Medulla oblongata (tissue), 1 donor: ENCODE results near the gene ATP1A3.
A peak's percentile ranks its signal among the peaks of the same experiment; 100 is the strongest.
"Not testable (repeated sequence)": the region's sequence is repeated elsewhere in the genome, so short reads cannot be mapped to it uniquely, and the experiment has no call there.

ENCODE experiments used
- DNase-seq: peaks from one replicate; pipeline ENCODE4 v3.0.0-alpha.2; 2015; ENCODE audit errors: extremely low spot score

Gene ATP1A3

DNA sequence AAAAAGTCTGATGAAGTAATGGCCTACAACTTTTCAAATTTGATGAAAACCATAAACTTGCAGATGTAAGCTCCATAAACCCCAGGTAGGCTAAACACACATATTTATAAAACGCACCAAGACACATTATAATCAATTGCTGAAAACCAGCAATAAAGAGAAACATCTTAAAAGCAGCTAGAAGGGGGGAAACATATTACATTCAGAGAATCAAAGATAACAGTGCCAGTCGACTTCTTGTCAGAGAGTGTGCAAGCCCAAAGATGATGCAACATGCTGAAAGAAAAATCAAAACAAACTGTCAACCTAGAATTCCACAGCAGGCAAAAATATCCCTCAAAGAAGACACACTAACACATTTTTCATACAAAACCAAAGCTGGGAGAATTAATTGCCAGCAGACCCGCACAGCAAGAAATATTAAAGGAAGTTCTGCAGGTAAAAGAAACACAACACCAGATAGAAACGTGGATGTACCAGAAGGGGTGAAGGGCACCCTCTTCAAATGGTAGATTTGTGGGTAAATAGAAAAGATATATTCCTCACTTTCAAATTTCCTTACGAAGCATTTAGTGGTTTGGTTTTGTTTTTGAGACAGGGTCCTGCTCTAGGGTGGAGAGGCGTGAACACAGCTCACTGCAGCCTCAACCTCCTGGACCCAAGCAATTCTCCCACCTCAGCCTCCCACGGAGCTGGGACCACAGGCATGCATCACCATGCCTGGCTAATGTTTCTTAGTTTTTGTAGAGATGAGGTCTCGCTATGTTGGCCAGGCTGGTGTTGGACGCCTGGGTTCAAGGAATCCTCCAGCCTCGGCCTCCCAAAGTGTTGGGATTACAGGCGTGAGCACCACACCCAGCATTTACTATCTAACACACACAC lies 16.5 kb upstream of the ATP1A3 start:
- DNase-seq = no peak

DNA sequence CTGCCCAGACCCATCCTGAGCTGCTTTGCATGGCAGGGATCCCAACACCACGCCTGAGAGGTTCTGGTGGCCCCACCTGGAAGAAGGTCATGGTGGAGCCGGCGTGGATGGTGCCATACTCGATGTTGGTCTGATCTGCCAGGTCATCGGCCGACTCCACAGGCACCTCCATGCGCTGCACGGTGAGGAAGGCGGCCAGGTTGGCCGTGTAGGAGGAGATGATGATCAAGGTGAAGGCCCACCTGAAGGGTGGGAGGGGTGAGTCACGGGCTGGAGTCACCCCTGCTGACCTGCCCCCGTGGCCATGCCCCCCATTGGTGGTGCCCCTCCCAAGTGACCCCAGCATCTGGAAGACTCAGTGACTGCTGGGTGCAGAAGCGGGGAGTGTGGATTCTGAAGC lies 12.5 kb upstream of the ATP1A3 start:
- no peak for DNase-seq

DNA sequence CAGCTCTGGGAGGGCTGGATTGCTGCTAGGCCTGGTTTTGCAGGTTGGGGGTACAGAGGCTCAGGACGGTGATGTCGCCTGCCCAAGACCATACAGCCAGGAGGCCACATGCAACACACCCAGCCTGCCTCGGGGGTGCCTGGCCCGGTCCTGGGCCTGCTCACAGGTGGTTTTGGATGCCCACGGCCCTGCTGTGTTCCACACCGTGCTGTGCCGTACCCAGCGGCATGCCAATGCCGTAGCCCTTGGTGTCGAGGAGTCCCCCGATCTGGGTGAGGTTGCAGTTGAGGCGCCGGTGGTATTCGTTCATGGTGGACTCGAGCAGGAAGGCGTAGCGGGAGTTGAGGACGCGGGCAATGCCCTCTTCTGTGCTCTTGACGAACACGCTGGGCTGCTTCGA lies 11.5 kb upstream of the ATP1A3 start:
- no peak for DNase-seq

DNA sequence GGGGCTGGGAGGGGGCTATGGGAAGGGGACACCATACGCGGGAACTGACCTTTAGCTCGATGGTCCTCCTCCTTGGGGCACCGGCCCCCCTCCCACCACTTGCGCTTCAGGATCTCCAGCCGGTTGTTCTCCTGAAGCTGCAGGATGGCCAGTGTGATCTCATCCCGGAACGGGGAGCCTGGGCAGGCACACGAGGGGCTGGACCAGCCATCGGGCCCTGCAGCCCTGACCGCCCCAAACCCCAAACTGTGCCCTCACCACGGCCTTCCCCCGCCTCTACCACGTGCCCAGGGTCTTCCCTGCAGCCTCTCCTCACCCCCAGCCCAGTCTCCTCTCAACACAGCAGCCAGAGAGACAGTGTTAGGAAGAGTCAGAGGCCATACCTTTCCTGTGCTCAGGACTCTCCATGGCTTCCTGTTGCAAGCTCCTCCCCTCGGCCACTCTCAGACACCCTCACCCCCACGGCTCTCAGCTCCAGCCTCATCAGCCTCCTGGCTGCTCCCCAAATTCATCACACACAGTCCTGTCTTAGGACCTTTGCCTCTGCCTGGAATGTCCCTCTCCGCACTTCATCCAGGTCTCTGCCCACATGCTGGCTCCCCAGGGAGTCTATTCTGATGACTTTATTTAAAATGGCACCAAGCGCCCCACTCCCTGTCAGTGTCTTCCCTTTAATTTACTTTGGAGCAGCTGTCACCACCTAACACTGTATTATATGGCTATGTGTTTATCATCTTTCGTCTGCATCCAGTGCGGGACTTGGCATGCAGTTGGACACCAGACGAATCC lies 9.7 kb upstream of the ATP1A3 start:
- DNase-seq = no peak

DNA sequence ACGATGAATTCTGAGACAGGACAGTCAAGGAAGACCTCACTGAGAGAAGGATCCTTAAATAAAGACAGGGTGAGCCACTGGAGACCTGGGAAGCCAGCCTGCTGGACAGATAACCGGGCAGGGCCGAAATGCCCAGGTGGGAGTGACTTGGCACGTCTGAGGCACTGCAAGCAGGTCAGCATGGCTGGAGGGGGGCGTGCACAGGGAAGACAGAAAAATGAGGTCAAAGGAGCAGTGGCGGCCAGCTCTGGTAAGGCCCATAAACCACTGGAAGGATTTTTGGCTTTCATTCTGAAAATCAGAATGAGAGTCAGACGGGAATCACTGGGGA lies 5.8 kb upstream of the ATP1A3 start:
- DNase-seq = no peak

DNA sequence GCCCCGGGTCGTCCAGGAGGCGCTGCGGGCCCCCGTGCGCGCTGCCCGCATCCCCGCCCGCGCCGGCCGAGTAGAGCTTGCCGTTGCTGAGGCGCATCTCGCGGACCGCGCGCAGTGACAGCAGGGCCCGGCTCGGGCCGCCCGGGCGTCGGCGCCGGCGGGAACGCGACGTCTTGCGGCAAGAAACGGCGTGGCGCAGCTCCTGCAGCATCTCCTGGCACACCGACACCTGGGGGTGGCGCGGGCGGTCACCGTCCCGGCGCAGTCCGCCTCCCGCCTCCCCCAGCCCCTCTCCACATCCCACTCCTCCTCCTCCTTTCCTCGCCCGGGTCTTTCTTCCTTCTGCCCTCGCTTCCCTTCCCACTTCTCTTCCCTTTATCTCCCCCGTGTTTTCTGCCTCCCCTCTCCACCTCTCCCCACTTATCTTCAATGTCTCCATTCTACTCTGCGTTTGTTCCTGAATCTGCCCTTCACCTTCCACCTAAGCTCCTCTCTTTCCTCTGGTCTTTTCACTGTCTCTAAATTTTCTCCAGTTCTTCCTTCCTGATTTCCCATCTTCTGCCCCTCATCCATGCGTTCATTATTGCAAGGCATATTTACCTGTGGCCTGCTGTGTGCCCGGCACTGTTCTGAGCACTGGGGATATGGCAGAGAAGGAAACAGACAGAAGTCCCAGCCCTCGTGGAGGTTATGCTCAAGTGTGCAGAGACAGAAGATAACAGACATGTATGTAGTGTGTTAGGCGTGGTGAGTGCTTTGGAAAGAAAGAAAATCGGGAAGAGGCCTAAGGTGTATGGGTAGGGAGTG lies 5.2 kb upstream of the ATP1A3 start:
- no peak for DNase-seq

DNA sequence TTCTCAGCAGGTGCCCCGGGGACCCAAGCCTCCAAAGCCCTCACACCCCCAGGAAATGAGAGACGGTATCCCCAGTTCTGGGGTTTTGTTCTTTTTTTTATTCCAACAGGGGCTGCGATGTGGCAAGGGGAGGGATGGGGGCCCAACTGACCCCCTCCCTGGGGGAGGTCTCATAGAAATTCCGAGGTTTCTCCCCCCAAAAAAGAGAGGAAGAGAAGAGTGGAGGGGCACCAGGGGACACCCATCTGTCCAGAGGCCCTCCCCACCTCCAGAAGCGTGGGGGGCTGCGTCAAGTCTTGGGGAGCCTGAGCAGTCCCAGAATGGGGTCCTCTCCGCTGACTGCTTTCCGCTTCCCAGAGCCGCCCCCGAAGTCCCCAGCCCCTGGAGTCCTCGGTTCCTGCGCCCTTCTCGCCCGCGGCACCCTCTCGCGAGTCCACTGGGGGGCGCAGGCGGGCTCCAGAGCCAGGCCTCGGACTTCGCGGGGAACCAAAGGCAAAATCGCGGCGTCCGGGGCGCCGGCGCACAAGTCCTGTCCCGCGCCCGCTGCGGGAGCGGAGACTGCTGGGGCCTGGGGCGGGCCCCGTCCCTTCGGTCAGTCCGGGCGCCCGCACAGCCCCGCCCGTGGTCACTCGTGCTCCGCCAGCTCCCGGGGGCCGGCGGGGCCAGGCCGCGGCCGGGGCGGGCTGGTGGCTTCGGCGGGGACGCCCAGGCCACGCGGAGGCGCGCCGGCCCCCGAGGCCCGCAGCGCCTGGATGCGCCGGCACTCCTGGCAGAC lies 4.4 kb upstream of the ATP1A3 start:
- no peak for DNase-seq

DNA sequence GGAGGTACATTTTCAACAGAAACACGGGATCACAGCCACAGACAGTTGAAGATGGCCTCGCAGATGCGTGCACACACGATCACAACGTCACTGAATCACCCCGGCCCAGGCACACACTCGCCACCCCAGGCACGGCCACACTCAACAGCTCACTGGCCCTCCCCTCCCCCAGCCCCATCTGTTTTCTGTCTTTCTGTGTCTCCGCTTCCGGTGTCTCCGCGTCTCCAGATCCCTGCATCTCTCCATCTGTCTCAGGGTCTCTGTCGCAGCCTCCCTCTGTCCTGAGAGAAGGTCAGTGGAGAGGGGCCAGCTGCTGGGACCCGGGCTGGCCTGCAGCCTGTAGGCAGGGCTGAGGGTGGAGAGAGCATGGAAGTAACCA lies 3.8 kb upstream of the ATP1A3 start:
- no peak for DNase-seq

DNA sequence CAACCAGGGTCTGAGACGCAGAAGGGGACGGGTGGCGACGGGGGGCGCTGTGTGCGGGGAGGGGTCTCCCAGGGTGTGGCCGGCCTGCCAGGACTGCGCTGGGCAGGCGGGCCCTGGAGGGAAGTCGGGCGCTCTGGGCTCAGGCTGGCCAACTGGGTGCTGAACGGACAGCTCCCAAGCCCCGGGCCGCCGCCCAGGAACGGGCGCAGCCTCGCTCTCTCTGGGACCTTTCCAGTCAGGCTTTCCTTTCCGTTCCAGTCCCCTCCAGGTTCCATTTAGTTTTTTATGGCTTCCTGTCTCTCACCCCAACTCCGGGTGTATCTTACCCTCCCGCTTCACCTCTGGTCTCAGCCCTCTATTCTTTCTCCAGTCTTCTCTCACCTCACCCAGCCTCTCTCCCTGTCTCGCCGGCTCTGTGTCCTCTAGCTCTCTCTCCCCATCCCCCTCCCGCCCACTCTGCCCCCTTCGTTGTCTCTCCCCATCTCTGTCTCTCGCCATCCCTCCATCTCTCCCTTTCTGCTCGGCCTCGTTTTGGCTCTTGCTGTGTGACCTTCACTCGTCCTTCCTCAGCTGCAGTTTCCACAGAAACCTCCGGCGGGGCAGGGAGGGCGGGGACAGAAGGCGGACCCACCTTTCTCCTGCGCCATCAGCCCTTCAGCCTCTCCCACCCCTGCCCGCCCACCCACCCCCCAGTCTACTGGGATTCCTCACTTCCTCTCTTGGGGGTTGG lies 3.3 kb upstream of the ATP1A3 start:
- DNase-seq = peak; percentile 15

DNA sequence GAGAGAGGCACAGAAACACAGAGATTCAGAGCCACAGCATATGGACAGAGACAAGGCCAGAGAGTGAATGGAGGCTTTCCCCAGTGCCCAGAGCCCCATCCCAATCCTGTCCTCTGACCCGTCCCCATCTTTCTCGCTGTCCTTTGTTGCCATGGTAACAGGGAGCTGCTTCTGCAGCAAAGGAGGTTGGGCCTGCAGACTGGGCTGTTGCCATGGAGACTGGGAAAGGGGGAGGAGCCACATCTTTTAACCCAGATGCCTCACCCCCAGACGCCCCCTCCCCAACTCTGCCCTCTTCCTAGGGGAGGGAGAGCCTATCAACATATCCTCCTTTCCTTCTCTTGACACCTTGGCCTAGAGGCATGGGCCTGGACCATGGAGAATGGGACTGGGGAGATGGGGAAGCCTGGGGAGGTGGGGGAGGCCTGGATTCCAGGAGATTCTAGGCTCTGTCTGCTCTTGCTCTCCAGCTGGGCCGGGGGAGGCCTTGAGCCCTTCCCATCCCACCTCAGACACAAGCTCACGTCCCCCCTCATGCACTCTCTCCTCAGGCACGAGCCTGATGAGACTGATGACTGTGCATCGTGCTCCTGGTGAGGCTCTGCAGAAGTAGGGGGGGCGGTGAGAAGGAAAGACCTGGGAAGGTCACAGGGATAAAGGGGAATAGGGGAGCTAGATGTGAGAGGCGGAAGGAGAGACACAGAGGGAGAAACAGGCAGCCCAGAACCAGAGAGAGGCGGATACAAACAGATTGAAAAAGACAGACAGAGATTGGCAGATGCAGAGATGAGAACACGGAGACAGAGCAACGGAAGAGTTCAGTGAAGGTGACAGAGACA lies 2.1 kb upstream of the ATP1A3 start:
- no peak for DNase-seq

DNA sequence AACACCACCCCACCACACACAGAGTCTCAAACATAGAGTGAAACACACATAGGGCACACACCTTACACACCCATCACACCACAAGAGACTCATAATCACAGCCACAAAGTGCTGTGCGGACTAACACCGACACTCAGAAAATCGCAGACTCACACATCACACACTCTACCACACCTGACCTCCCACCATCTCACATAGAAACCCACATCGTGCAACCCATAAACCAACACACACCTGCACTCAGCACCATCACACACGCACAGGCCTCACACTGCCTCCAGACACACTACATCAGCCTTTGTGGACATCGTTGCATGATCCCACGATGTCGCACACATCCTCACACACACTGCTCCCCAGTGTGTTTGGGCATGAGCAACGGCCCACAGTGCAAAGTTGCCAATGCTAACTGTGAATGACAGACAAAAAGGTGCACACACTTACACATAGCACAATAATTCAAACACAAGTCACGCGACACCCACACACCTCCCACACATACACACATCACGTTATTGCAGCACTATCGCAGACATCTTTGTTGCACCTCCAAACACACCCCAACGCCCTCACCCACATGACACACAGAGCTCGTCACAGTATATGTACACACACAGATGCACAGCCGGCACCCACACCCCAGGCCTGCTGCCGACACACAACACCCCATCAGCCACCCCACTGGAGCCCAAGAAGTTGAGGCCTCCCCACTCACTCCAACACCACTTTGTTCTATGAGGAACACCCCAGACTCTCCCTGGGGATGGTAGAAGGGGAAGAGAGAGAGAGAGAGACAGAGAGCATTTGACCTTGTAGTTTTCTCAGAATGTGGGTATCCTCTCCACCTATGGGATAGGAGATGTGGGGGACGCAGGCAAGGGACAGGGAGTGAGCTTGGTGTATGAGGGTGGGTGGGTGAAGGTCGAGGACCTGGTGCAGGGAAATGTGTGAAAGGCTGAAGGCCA lies 1.2 kb upstream of the ATP1A3 start:
- DNase-seq = no peak

DNA sequence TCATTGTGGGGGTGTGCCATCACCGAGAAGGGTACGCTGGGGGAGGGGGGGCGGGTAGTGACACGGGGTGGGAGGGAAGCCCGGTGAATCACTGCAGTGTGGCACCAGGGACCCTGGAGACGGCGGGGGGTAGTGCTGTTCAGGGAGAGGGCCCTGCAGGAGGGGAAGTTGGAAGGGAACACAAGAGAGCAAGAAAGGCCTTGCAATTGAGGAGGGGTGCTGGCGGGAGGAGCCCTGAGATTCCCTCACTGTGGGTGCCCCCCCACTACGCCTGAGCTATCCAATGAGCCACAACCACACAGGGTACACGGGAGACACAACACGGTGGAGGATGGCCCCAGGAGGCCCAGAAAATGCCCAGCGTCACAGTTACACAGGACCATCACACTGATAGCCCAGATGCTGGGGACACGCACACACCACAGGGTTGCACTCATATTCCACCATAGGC lies 516 bp upstream of the ATP1A3 start:
- no peak for DNase-seq

DNA sequence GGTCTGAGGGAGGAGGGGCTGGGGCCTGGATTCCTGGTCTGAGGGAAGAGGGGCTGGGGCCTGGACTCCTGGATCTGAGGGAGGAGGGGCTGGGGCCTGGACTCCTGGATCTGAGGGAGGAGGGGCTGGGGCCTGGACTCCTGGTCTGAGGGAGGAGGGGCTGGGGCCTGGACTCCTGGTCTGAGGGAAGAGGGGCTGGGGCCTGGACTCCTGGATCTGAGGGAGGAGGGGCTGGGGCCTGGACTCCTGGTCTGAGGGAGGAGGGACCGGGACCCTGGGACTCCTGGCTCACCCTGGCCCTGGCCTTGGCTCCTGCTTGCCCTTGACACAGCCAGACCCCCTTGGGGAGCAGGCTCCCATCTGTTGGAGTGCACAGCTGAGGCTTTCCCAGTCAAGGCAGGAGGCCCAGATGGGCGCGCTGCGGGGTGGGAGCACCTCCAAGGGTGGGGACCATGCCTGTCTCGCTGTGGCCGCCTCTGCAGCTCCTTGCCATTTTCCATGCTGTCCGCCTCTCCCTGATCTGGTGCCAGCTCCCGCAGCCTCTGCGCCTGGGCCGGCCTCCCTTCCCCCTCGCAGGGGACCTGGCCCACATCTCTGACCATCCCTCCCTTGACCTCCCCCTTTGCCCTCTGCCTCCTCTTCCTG lies 2.0 kb downstream of the ATP1A3 start:
- DNase-seq = not testable (repeated sequence)

DNA sequence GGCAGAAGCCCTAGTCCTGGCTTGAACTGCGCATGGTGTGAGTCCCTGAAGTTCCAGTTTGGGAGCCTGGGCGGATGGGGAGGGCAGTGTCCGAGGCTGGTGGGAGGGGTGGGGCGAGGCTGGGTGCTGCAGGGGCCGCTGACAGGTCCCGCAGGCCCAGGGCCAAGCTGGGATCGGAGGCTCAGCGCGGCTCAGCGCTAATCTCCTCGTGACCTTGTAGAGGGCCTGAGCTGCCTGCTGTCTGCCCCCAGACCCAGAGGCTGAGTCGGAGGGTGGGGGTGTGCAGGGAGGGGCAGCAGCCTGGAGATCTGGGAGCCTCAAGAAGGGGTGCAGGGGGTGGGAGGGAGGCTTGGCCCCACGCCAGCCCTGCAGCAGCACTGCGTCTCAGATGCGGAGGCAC lies 3.0 kb downstream of the ATP1A3 start:
- DNase-seq = no peak

DNA sequence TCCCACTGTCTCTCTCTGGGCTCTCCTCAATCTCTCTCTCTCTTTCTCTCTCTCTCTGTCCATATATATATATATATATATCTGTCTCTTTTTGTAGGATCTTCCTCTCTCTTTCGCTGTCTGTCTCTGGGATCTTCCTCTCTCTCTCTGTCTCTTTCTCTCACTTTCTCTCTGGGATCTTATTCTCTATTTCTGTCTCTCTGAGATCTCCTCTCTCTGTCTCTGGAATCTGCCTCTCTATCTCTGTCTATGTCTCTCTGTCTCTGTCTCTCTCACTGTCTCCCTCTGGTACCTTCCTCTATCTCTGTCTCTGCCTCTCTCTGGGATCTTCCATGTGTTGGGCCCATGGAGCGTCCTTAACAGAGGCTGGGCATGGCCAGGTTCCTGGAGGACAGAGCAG lies 3.4 kb downstream of the ATP1A3 start:
- no peak for DNase-seq

DNA sequence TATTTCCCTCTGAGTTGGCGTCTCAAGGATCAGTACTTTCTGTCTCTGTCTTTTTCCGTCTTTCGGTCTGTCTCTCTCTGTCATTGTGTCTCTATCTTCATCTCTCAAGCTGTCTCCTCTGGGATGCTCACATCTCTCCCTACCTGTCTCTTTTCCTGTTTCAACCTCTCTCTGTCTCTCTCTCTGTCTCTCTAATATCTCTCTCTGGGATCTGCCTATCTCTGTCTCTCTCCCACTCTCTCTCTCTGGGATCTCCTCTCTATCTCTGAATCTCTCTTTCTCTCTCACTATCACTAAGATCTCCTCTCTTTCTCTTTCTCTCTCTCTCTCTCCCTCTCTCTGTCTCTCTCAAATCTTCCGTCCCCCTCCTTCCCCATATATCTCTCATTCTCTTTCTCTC lies 4.0 kb downstream of the ATP1A3 start:
- DNase-seq = no peak

DNA sequence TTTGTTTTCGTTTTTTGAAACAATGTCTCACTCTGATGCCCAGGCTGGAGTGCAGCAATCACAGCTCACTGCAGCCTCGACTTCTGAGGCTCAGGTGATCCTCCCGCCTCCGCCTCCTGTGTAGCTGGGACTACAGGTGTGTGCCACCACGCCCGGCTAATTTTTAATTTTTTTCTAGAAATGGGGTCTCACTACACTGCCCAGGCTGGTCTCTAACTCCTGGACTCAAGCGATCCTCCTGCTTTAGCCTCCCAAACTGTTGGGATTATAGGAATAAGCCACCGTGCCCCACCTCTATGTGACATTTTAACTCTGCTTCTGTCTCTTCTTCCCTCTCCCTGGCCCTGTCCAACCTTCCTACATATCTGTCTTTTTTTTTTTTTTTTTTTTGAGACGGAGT lies 5.1 kb downstream of the ATP1A3 start:
- no peak for DNase-seq

DNA sequence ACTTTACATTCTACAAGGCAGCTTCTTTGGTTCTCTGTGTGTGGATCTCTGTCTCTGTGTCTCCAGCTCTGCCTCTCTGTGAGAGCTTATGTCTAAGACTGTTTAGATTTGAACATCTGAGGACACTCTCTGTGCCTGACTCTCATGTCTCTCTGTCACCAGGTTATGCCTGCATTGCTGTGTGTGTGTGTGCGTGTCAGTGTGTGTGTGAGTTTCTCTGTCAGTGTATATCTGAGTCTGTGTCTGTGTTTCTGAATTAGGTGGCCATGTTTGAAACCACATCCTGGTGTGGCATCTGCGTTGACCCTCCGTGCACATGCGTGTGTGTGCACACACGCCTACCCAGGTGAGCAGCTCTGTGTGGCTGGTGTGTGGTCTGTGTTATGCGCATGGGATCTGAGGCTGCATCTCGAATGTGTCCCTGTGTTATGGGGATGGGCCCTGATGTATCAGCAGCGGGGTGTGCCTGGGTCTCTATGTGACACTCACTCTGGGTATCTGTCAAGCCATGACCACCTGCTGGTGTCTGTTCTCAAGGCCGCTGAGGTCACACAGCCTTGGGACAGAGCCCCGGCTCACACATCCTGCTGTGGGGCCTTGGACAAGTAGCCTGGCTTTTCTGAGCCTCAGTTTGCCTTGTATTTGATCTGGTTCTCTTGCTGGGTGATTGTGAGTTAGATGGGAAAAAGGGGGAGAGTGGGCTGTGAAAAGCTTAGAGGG lies 6.7 kb downstream of the ATP1A3 start:
- DNase-seq = no peak
